ENCODE measurements around the gene CWC22. TPM values are rescaled to one million over a fixed set of nuclear protein-coding genes. Genes with fewer than 3 reads are reported as not detected.
"Not testable (repeated sequence)": the region's sequence is repeated elsewhere in the genome, so short reads cannot be mapped to it uniquely, and the experiment has no call there.

Gene CWC22
- total RNA-seq, 1 experiment from 2014 or later: 34.0 TPM

- no peak for DNase-seq (ENCODE audit: unreplicated experiment)
- H3K36me3 Mint-ChIP-seq (ENCODE audit: insufficient read depth, unreplicated experiment): peaks cover 65% of the 10 kb centered on the region
- no TSS peak for BruUV-seq (replicated peaks)
- H3K4me1 Mint-ChIP-seq (ENCODE audit: insufficient read depth, unreplicated experiment): peaks cover 8% of the 10 kb centered on the region
- intact Hi-C loops (cut with micrococcal nuclease): no loop called here
- H3K9me3 Mint-ChIP-seq (ENCODE audit: unreplicated experiment): no peaks in the 10 kb centered on the region
- ChIA-PET CTCF (no interaction called here), POLR2A (interaction anchor here (1.7 kb wide), 1 partner anchor 9 kb away, joined by 7 read pairs; no protein-coding TSS in a partner anchor)
- H3K4me3 Mint-ChIP-seq (ENCODE audit: unreplicated experiment): no peak overlapping the region
- TF ChIP-seq, protein P1, sequence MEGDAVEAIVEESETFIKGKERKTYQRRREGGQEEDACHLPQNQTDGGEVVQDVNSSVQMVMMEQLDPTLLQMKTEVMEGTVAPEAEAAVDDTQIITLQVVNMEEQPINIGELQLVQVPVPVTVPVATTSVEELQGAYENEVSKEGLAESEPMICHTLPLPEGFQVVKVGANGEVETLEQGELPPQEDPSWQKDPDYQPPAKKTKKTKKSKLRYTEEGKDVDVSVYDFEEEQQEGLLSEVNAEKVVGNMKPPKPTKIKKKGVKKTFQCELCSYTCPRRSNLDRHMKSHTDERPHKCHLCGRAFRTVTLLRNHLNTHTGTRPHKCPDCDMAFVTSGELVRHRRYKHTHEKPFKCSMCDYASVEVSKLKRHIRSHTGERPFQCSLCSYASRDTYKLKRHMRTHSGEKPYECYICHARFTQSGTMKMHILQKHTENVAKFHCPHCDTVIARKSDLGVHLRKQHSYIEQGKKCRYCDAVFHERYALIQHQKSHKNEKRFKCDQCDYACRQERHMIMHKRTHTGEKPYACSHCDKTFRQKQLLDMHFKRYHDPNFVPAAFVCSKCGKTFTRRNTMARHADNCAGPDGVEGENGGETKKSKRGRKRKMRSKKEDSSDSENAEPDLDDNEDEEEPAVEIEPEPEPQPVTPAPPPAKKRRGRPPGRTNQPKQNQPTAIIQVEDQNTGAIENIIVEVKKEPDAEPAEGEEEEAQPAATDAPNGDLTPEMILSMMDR (IDR thresholded peaks at IDR 0.05; ENCODE audit: unreplicated experiment): no peak
- peak overlapping the region; percentile 63 for H3K27ac Mint-ChIP-seq (ENCODE audit: low read depth, unreplicated experiment)
- no peaks in the 10 kb centered on the region for H3K27me3 Mint-ChIP-seq (ENCODE audit: insufficient read depth, unreplicated experiment)
Measured at GRCh38 chr2:179965291-179966258, 41.5 kb downstream of the CWC22 start.

DNA sequence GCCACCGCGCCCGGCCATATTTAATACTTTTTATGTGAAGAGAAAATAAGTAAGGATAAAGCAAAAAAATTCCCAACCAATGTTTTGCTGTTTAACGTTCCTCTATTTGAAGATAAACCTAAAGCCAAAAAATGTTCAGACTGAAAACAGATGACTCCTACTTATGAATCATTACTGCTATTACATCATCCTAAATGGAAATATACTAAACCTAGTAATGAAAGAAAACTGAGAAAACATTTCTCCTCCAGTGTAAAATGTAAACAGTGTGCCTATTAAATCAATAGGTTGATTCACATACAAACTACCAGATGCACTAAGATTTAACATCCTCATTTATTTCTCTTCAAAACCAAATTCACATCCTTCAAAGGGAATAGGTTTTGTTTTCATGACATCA lies 43.5 kb downstream of the CWC22 start:
- Mint-ChIP-seq H3K36me3 (ENCODE audit: insufficient read depth, unreplicated experiment) (peaks cover 61% of the 10 kb centered on the region), H3K9me3 (ENCODE audit: unreplicated experiment) (no peaks in the 10 kb centered on the region), H3K4me1 (ENCODE audit: insufficient read depth, unreplicated experiment) (peaks cover 8% of the 10 kb centered on the region), H3K27me3 (ENCODE audit: insufficient read depth, unreplicated experiment) (no peaks in the 10 kb centered on the region), H3K4me3 (ENCODE audit: unreplicated experiment) (no peak overlapping the region), H3K27ac (ENCODE audit: low read depth, unreplicated experiment) (peak overlapping the region; percentile 88)
- no TSS peak for BruUV-seq (replicated peaks)
- intact Hi-C loops (cut with micrococcal nuclease): no loop called here
- TF ChIP-seq, protein P1 (IDR thresholded peaks at IDR 0.05; ENCODE audit: unreplicated experiment): no peak
- DNase-seq (ENCODE audit: unreplicated experiment): peak; percentile 40
- ChIA-PET CTCF (no interaction called here), POLR2A (interaction anchor here (1.7 kb wide), 1 partner anchor 11 kb away, joined by 7 read pairs; no protein-coding TSS in a partner anchor)

DNA sequence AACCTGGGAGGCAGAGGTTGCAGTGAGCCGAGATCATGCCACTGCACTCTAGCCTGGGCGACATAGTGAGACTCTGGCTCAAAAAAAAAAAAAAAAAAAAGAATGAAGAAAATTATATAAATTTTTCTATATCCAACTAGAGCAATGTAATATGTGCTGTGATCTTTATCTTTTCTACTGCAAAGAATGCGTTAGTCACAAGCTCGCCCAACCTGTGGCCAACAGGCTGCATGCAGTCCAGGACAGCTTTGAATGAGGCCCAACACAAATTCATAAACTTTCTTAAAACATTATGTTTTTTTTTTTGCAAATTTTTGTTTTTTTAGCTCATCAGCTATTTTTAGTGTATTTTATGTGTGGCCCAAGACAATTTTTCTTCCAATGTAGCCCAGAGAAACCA lies 48.8 kb downstream of the CWC22 start:
- DNase-seq (ENCODE audit: unreplicated experiment); H3K9me3 Mint-ChIP-seq (ENCODE audit: unreplicated experiment); POLR2A ChIA-PET; BruUV-seq (replicated peaks); H3K27me3 Mint-ChIP-seq (ENCODE audit: insufficient read depth, unreplicated experiment); H3K27ac Mint-ChIP-seq (ENCODE audit: low read depth, unreplicated experiment); H3K4me3 Mint-ChIP-seq (ENCODE audit: unreplicated experiment); intact Hi-C loops (cut with micrococcal nuclease); H3K4me1 Mint-ChIP-seq (ENCODE audit: insufficient read depth, unreplicated experiment): not testable (repeated sequence)
- H3K36me3 Mint-ChIP-seq (ENCODE audit: insufficient read depth, unreplicated experiment): peaks cover 57% of the 10 kb centered on the region
- CTCF ChIA-PET: interaction anchor here (0.6 to 0.7 kb wide), 2 partner anchors 14 to 164 kb away, joined by 3 to 4 read pairs; no protein-coding TSS in a partner anchor

DNA sequence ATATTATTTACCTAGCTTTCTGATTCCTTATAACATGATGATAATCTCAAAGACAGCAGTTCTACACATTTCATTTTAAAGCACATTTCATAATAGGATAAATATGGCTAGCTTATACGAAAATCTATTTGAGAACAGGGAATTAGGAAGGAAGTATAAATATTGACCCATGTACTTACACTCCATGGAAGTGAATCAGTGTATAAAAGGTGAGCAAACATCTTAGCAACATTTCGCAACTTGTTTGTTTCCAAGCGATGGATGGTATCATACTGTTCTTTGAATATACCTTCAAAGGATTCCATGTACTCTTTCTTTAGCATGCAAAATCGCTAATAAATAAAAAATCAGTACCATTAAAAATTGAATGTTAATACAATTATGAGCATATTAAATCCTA lies 53.1 kb downstream of the CWC22 start:
- no peaks in the 10 kb centered on the region for H3K27me3 Mint-ChIP-seq (ENCODE audit: insufficient read depth, unreplicated experiment)
- H3K27ac Mint-ChIP-seq (ENCODE audit: low read depth, unreplicated experiment): no peak overlapping the region
- H3K4me1 Mint-ChIP-seq (ENCODE audit: insufficient read depth, unreplicated experiment): no peaks in the 10 kb centered on the region
- ChIA-PET POLR2A (interaction anchor here (0.6 kb wide), 1 partner anchor 16 kb away, joined by 3 read pairs; no protein-coding TSS in a partner anchor), CTCF (interaction anchor here (1.4 kb wide), 1 partner anchor 20 kb away, joined by 4 read pairs; no protein-coding TSS in a partner anchor)
- no peaks in the 10 kb centered on the region for H3K9me3 Mint-ChIP-seq (ENCODE audit: unreplicated experiment)
- BruUV-seq (replicated peaks): no TSS peak
- intact Hi-C loops (cut with micrococcal nuclease): no loop called here
- TF ChIP-seq, protein P1 (IDR thresholded peaks at IDR 0.05; ENCODE audit: unreplicated experiment): no peak
- DNase-seq (ENCODE audit: unreplicated experiment): peak; percentile 29
- H3K4me3 Mint-ChIP-seq (ENCODE audit: unreplicated experiment): no peak overlapping the region
- H3K36me3 Mint-ChIP-seq (ENCODE audit: insufficient read depth, unreplicated experiment): peaks cover 58% of the 10 kb centered on the region

Measured in MCF 10A (cell line).